Endothelial cell of umbilical vein (primary cell): ENCODE measurements around the gene BPIFB3. TPM values are rescaled to one million over a fixed set of nuclear protein-coding genes. Genes with fewer than 3 reads are reported as not detected.

ENCODE experiments used
- BruUV-seq: library from RNA; stranded (reverse); fragments of 400-500 nt; replicated peaks from 2 replicates; lab custom pipeline; 2021; lab: Mats Ljungman, UMichigan
- CTCF ChIA-PET: fragments of 300-600, 350-600 bp; sonication (Branson Sonifier 250); formaldehyde crosslinking; loops from one replicate; lab custom pipeline; 2021; ENCODE audit warnings: antibody characterized with exemption, inconsistent platforms; lab: Charles Lee
- POLR2A ChIA-PET: fragments of 300-600, 350-600 bp; sonication (Branson Sonifier 250); formaldehyde crosslinking; loops from one replicate; lab custom pipeline; 2021; ENCODE audit warnings: antibody characterized with exemption, inconsistent platforms; lab: Charles Lee
- DNase-seq: peaks from one replicate; pipeline ENCODE4 v3.0.0-alpha.2; 2011; ENCODE audit warnings: low read depth, low spot score
- FAIRE-seq: peaks from 2 replicates; lab custom pipeline; 2011; peaks lifted over from hg19 to GRCh38; lab: Jason Lieb, UNC
- H2AFZ ChIP-seq: 2 replicates; pipeline ENCODE4 v1.6.0; 2012; ENCODE audit warnings: low read depth, low read length, control low read depth, inconsistent platforms
- H3K27ac ChIP-seq: 2 replicates; pipeline ENCODE4 v1.5.1; 2011; ENCODE audit warnings: low read depth, mild to moderate bottlenecking, control low read depth, low read length, moderate library complexity; ENCODE audit not compliant: insufficient read depth
- H3K27me3 ChIP-seq, 2 experiments: 2 replicates each; pipeline versions ENCODE4 v1.6.0 to v1.6.1; 2011; ENCODE audit warnings: low read length in 2 of 2, mixed read lengths in 1 of 2; ENCODE audit not compliant: control insufficient read depth in 2 of 2, insufficient read depth in 2 of 2
- H3K36me3 ChIP-seq, 2 experiments: 2 replicates in 1 of 2; 3 replicates in 1 of 2; pipeline ENCODE4 v1.5.1; 2011; ENCODE audit warnings: low read length in 2 of 2, mild to moderate bottlenecking in 1 of 2, moderate library complexity in 1 of 2; ENCODE audit not compliant: control insufficient read depth in 2 of 2, insufficient read depth in 2 of 2; ENCODE audit errors: extremely low read depth in 1 of 2
- H3K4me1 ChIP-seq: 3 replicates; pipeline ENCODE4 v1.5.1; 2011; ENCODE audit warnings: mild to moderate bottlenecking, low read length; ENCODE audit not compliant: control insufficient read depth, insufficient read depth; ENCODE audit errors: extremely low read depth
- H3K4me2 ChIP-seq: 2 replicates; pipeline ENCODE4 v1.6.1; 2011; ENCODE audit warnings: low read length, control low read depth, mixed read lengths; ENCODE audit not compliant: insufficient read depth
- H3K4me3 ChIP-seq, 3 experiments: fragments of 200-600 bp in 1 of 3; sonication (generic), shearing (Covaris generic) in 1 of 3; replicated peaks in 1 of 3; 2 replicates each; pipeline ENCODE4 v1.5.1; 2011 to 2016; ENCODE audit warnings: control low read depth in 3 of 3, low read length in 3 of 3, mild to moderate bottlenecking in 2 of 3, inconsistent platforms in 1 of 3, low read depth in 1 of 3, moderate library complexity in 1 of 3; ENCODE audit not compliant: insufficient read depth in 1 of 3
- H3K79me2 ChIP-seq: 2 replicates; pipeline ENCODE4 v1.6.0; 2012; ENCODE audit warnings: low read length, inconsistent platforms; ENCODE audit not compliant: control insufficient read depth, insufficient read depth
- H3K9ac ChIP-seq: replicated peaks from 2 replicates; pipeline ENCODE3; 2011; ENCODE audit warnings: low read length, control low read depth; ENCODE audit not compliant: insufficient read depth; ENCODE audit errors: extremely low read depth
- H3K9me1 ChIP-seq: replicated peaks from 3 replicates; pipeline ENCODE4 v1.6.0; 2011; ENCODE audit warnings: mild to moderate bottlenecking, low read length; ENCODE audit not compliant: control insufficient read depth, insufficient read depth; ENCODE audit errors: extremely low read depth
- H3K9me3 ChIP-seq: replicated peaks from 2 replicates; pipeline ENCODE4 v1.5.1; 2012; ENCODE audit warnings: low read length, inconsistent platforms; ENCODE audit not compliant: control insufficient read depth, insufficient read depth
- H4K20me1 ChIP-seq: replicated peaks from 2 replicates; pipeline ENCODE3; 2011; ENCODE audit warnings: mild to moderate bottlenecking, low read length; ENCODE audit not compliant: control insufficient read depth, insufficient read depth; ENCODE audit errors: extremely low read depth
- EZH2 ChIP-seq: IDR thresholded peaks from 2 replicates; pipeline ENCODE4 v1.6.1; 2012; ENCODE audit warnings: borderline replicate concordance, low read depth, mild to moderate bottlenecking, moderate library complexity, low read length, inconsistent platforms; ENCODE audit not compliant: severe bottlenecking
- FOS ChIP-seq: IDR thresholded peaks from 2 replicates; pipeline ENCODE4 v1.6.1; 2011; ENCODE audit warnings: mild to moderate bottlenecking, low read length, moderate library complexity, borderline replicate concordance; ENCODE audit not compliant: insufficient read depth
- GATA2 ChIP-seq: IDR thresholded peaks from 2 replicates; pipeline ENCODE4 v1.7.0; 2011; ENCODE audit warnings: low read depth, mild to moderate bottlenecking, moderate library complexity, mixed read lengths, low read length; ENCODE audit not compliant: insufficient read length, insufficient read depth
- JUN ChIP-seq: IDR thresholded peaks from 2 replicates; pipeline ENCODE4 v1.6.1; 2011; ENCODE audit warnings: borderline replicate concordance, low read depth; ENCODE audit not compliant: insufficient read length, insufficient read depth
- MYC ChIP-seq: IDR thresholded peaks from one replicate; pipeline ENCODE4 v1.6.1; 2011; ENCODE audit warnings: mild to moderate bottlenecking, low read depth, low read length
- POLR2A ChIP-seq: IDR thresholded peaks from 2 replicates; pipeline ENCODE4 v1.6.1; 2012; ENCODE audit warnings: low read depth, mild to moderate bottlenecking, control low read depth, low read length
- POLR2AphosphoS5 ChIP-seq: IDR thresholded peaks from 2 replicates; pipeline ENCODE4 v1.6.1; 2012; ENCODE audit warnings: low read depth, mild to moderate bottlenecking, control low read depth, low read length, moderate library complexity; ENCODE audit not compliant: insufficient read depth
- dilution Hi-C: fragments of 300-500 bp; cut with MboI; formaldehyde crosslinking; loops from one replicate; pipeline ENCODE4 v1.15.0; 2019; ENCODE audit warnings: low sequenced_read_pairs; ENCODE audit not compliant: extremely low pct_ligation_motif_present
- intact Hi-C: fragments of 100-400 bp; cut with micrococcal nuclease; formaldehyde crosslinking; loops from one replicate; pipeline ENCODE4 v1.10.0; 2022
- polyA plus RNA-seq, 4 experiments: library from polyadenylated mRNA; depleted of rRNA in 3 of 4; stranded (reverse) in 3 of 4; unstranded in 1 of 4; fragments of >200 nt; gene quantifications; 2 replicates each; pipeline versions ENCODE4 v1.2.1 to v1.2.3, GENCODE V29; 2011 to 2012; ENCODE audit warnings: missing spikeins in 1 of 4
- total RNA-seq: library from RNA; stranded (reverse); gene quantifications from 2 replicates; pipeline ENCODE4 v1.2.3, GENCODE V29; 2021
- TF ChIP-seq, protein P1 (sequence below): IDR thresholded peaks from 2 replicates; pipeline ENCODE4 v1.6.1; 2011; ENCODE audit not compliant: insufficient read depth, insufficient read length
- TF ChIP-seq, protein P2 (sequence below), 2 donors: IDR thresholded peaks; 1 replicate in 1 of 2; 2 replicates in 1 of 2; pipeline ENCODE4 v1.5.1; 2011; ENCODE audit warnings: low read length in 2 of 2, mild to moderate bottlenecking in 2 of 2, moderate library complexity in 2 of 2, control low read depth in 1 of 2, inconsistent platforms in 1 of 2, low read depth in 1 of 2; ENCODE audit not compliant: insufficient read depth in 1 of 2; ENCODE audit errors: extremely low read depth in 1 of 2

The BPIFB3 gene
- total and polyA plus RNA-seq, 2 donors (not counting 3 experiments of a cell fraction or from before 2014, with no cell fraction given) = not detected

DNA sequence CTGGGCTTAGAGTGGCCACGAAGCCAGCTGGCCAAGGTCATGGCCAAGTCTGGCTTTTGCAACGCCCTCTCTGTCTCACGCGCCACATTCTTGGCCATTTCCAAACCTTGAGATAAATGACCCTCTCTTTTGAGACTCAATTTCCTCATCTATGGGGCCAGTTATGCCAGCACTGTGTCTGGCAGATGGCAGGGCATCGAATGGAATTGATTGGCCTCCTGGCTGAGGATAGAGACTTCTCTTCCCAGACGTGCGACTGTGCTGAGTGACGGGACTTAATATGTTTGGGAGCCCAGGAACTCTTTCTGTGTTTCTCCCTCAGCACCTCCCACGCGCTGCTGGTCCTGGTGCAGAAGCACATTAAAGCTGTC, 38.6 kb upstream of the BPIFB3 start:
- CTCF ChIA-PET = no interaction called here

DNA sequence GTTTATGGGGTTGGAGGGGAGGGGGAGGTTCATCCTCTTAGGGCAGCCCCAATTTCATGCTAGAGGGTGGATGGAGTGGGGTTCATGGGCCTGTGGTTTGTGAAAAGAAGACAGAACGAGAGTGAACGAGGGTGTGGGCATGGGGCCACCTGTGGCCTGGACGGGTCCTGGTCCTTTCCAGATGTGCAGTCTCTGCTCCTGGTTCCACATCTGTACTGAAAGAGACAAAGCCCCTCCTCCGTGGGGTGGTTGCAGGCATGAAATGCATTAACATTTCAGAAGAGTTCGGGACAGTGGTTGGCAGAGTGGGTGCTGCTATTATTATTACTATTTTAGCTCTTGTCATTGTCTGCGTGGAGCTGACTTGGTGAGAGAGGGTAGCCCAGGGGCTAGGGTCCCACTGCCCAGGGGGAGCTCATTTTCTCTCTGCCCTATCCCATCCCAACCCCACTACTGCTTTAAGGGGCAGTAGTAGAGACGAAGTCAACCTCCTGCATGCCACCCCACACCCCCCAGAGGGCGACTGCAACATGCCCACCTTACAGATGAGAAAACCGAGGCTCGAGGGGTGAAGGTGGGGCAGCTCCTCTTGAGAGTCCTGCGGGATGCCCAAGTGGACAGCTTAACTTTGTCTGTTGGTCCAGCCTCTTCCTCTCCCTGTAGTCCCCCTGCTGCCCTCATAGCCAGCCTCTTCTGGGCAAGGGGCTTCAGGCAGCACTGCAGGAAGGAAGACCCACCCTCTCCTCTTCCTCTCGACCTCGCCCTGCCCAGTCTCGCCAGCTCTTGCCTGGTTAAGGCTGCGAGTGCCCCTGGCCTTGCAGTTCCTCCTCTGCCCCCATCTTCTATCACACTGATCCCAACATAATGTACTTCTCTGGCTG, 37.8 kb upstream of the BPIFB3 start:
- no peaks in the 10 kb centered on the region for H3K9me3 ChIP-seq
- dilution Hi-C loops (no loop called here), intact Hi-C loops (no loop called here)
- no peak overlapping the region for H3K27ac ChIP-seq
- ChIA-PET CTCF (interaction anchor here (1.4 kb wide), 1 partner anchor 11 kb away, joined by 4 read pairs; no protein-coding TSS in a partner anchor), POLR2A (no interaction called here)
- no peaks in the 10 kb centered on the region for H3K79me2 ChIP-seq
- no peak overlapping the region for H3K9ac ChIP-seq
- H4K20me1 ChIP-seq = no peaks in the 10 kb centered on the region
- H3K4me1 ChIP-seq = no peaks in the 10 kb centered on the region
- FAIRE-seq (no peak), DNase-seq (no peak)
- H3K4me3 ChIP-seq = no peak overlapping the region
- H2AFZ ChIP-seq = no peak overlapping the region
- H3K27me3 ChIP-seq = no peaks in the 10 kb centered on the region
- BruUV-seq = no TSS peak
- H3K36me3 ChIP-seq = no peaks in the 10 kb centered on the region
- H3K9me1 ChIP-seq = no peaks in the 10 kb centered on the region
- H3K4me2 ChIP-seq = no peak overlapping the region
- no peak for TF ChIP-seq MYC
- TF ChIP-seq FOS = no peak
- TF ChIP-seq EZH2 = no peak
- TF ChIP-seq GATA2 = no peak
- TF ChIP-seq, protein P1, sequence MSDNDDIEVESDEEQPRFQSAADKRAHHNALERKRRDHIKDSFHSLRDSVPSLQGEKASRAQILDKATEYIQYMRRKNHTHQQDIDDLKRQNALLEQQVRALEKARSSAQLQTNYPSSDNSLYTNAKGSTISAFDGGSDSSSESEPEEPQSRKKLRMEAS = no peak
- no peak for TF ChIP-seq POLR2A
- TF ChIP-seq JUN = no peak
- TF ChIP-seq POLR2AphosphoS5 = no peak
- TF ChIP-seq, protein P2, sequence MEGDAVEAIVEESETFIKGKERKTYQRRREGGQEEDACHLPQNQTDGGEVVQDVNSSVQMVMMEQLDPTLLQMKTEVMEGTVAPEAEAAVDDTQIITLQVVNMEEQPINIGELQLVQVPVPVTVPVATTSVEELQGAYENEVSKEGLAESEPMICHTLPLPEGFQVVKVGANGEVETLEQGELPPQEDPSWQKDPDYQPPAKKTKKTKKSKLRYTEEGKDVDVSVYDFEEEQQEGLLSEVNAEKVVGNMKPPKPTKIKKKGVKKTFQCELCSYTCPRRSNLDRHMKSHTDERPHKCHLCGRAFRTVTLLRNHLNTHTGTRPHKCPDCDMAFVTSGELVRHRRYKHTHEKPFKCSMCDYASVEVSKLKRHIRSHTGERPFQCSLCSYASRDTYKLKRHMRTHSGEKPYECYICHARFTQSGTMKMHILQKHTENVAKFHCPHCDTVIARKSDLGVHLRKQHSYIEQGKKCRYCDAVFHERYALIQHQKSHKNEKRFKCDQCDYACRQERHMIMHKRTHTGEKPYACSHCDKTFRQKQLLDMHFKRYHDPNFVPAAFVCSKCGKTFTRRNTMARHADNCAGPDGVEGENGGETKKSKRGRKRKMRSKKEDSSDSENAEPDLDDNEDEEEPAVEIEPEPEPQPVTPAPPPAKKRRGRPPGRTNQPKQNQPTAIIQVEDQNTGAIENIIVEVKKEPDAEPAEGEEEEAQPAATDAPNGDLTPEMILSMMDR (IDR thresholded peaks at IDR 0.05; ENCODE audit: extremely low read depth in 1 of 2, insufficient read depth in 1 of 2, low read depth in 1 of 2, low read length in 2 of 2) = no peak

More for the DNA sequence above, 38.6 kb upstream of the BPIFB3 start:
- Histone ChIP-seq H4K20me1 (no peaks in the 10 kb centered on the region), H3K79me2 (no peaks in the 10 kb centered on the region), H3K4me2 (no peak overlapping the region), H3K36me3 (no peaks in the 10 kb centered on the region), H3K4me3 (no peak overlapping the region), H3K9me3 (no peaks in the 10 kb centered on the region), H3K27ac (no peak overlapping the region), H3K27me3 (no peaks in the 10 kb centered on the region), H3K4me1 (no peaks in the 10 kb centered on the region), H3K9me1 (no peaks in the 10 kb centered on the region), H3K9ac (no peak overlapping the region), H2AFZ (no peak overlapping the region)
- FAIRE-seq (no peak), DNase-seq (no peak)
- dilution Hi-C loops (no loop called here), intact Hi-C loops (no loop called here)
- no TSS peak for BruUV-seq
- no peak for TF ChIP-seq POLR2AphosphoS5
- POLR2A ChIA-PET = no interaction called here
